CD4-positive, alpha-beta T cell treated with Interleukin-17A for 1 hour (primary cell): Measurements from ENCODE around the gene NUDCD3.
"Not testable (repeated sequence)": the region's sequence is repeated elsewhere in the genome, so short reads cannot be mapped to it uniquely, and the experiment has no call there.

ENCODE experiments used
- DNase-seq: peaks from one replicate; pipeline ENCODE4 v3.0.0-alpha.2; 2020

Gene NUDCD3

DNA sequence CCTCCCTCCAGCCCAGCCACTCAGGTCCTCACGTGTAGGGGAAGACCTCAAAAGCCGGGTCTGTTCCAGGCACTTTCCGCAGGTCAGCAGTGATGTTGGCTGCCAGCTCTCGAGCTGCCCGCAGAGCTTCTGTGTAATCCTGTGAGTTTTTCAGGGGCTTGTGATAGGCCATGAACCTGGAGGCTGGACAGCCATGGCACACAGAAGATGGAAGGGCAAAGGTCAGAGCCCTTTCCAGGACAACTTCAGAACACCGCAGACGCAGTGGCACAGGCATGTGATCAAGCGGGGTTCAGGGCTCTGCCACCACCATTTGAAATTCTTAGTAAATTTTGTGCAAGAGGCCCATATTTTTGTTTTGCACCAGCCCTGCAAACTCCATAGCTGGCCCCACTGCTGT, 26.7 kb upstream of the NUDCD3 start:
- no peak for DNase-seq

DNA sequence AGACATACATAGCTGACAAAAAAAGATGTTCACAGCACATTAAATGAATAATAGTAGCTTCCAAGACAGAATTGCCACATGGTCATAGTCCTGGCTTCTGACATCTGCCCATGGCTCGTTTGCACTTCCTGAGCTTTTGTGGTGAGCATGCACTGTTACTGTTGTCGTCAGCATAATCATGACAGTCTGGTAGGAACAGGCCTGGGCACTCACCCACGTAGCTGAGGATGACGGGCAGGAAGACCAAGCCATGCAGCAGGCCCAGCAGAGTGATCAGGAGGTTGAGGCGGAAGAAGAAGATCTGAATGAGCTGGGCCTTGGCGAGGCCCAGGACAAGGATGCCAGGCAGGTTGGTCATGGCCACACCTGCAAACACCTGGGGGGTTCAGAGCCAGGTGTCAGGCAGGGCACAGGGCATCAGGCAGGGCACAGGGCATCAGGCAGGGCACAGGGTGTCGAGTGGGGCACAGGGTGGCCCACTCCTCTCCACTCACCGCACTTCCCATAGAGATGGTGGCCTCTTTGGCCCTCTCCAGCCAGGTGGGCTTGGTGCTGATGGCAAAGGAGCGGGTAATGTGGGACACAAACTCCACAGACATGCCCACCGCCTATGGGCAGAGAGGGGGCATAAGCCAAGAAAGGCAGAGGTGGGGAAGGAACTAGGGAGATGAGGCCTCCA, 25.3 kb upstream of the NUDCD3 start:
- DNase-seq: no peak

DNA sequence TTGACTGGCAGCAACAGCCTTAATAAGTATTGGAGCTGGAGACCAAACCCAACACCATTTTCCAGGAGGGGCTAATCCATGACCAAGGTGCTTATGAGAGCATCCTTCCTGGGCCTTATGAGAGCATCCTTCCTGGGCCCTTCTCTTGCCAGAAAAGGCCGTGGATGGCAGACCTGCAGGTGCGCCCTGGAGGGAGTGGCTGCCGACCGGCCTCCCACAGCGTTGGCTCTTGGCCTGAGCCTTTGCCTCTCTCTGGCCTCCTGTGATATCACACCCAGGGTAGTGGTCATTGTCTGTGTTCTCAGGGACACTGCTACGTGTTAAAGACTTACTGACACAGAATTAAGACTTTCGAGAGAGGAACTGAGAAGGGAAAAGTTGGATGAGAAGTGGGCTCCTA, 22.3 kb upstream of the NUDCD3 start:
- DNase-seq: no peak

DNA sequence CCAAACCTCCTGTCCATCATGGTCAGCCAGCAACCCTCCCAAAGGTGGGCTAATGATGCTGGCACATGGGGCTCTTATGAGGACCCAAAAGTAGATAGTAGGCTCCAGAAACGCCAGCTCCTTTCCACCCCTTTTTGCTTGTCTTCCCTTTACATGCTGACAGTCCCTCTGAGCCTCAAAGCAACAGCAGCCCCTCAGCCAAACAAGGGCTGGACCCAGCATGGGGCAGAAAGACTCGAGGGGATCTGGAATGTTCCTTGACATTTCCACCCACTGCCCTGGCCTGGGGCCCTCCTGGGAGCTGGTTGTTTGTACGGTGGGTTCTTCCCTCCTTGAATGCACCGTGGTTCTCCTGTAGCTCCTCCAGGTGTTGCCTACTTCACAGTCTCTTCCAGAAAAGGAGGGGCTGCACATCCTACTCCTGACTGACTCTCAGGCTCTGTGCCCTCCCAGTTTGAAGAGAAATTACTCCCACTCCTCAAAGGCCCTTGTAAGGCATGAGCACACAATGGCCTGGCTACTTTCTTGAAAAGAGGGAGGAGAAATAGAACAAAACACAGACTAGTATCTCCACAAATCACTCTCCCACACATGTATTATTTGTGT, 21.5 kb upstream of the NUDCD3 start:
- DNase-seq: no peak

DNA sequence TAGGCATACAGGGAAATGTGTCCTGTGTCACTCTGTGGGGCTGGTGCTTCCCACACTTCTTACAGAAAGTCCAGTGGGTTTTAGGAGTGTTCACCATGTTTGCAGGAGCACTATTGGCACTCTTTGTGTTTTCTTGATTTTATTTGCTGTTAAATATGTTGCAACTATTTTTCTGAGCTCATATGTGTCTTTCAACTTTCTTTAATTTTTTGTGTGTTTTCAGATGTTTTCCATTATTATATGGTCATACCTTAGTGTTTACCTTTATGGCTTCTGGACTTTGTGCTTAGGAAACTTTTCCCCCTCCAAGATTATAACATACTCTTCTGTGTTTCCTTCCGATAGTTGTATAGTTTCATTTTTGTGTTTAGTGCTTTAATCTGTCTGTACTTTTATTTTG, 20.8 kb upstream of the NUDCD3 start:
- no peak for DNase-seq

DNA sequence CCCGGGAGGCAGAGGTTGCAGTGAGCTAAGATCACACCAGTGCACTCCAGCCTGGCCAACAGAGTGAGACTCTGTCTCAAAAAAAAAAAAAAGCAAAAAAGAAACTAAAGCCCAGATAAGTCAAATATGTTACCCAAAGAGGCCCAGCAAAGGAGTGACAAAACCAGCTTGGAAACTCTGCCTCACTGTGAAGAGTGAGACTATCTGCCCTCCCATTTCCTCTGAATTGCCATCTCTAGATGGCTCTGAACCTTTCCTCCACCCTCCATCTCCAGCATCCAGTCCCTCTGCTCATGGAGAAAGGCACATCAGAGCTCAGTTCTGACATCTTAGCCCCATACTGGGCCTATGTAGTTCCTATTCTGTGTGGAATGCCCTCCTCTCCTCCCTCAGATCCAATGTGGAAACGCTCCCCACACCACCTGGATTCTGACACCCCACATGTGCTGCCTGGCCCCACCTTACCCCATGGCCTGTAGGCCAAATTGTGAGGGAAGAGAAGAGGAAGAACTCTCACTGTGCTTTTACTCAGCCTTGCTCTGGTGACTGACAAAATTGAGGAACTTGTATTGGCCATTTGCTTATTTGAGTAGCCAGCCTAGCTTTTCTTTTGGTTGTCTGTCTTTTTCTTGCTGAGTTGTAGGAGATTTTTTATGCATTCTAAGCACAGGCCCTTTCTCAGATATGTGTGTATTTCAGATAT, 18.0 kb upstream of the NUDCD3 start:
- no peak for DNase-seq

DNA sequence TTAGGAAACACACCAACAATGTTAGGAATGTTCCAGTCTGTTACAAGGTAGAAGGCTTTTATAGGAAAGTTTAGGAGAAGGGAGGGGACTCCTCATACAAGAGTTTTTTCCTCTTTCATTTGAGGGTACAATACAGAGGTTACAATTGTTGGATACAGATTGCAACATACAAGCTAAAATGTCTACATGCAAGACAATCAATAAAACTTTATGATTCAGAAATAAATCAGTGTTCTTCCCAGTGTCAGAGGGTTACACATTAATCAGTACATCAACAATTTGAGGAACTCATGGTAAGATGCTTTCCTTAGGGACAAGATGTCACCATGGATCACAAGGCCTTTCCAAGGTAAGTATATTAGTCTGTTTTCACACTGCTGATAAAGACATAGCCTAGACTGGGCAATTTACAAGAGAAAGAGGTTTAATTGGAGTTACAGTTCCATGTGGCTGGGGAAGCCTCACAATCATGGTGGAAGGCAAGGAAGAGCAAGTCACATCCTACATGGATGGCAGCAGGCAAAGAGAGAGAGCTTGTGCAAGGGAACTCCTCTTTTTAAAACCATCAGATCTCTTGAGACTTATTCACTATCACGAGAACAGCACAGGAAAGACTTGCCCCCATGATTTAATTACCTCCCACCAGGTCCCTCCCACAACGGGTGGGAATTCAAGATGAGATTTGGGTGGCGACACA, 16.3 kb upstream of the NUDCD3 start:
- DNase-seq: not testable (repeated sequence)

DNA sequence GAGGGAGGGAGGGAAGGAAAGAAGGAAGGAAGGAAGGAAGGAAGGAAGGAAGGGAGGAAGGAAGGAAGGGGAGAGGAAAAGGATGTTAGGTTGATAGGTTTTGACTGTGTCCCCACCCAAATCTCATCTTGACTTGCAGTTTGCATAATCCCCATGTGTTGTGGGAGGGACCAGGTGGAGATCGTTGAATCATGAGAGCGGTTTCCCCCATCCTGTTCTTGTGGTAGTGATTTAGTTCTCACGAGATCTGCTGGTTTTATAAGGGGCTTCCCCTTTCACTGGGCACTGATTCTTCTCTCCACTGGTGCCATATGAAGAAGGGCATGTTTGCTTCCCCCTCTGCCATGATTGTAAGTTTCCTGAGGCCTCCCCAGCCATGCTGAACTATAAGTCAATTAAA, 15.1 kb upstream of the NUDCD3 start:
- no peak for DNase-seq

DNA sequence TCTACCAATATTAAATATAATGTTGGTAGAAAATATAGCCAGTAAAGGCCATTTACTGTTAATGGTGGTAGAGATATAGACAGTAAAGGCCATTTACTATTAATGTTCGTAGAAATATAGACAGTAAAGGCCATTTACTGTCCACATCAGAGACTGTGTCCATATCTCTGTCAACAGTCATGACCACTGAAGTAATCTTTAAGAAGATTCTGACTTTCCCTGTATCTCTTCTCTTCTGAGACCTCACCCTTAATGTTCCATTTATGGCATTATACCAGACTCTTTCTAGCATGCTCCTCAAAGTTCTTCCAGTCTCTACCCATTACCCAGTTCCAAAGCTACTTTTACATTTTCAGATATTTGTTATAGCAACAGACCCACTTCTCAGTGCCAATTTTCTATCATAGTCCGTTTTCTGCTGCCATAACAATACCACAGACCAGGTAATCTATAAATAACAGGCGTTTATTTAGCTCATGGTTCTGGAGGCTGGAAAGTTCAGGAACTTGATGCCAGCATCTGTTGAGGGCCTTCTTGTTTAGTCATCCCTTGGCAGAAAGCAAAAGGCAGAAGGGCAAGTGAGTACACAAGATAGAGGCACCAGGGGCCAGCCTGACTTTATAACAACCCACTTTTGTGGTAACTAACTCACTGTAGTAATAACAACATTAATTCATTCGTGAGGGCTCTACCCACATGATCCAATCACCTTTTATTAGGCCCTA, 7.9 kb upstream of the NUDCD3 start:
- no peak for DNase-seq

DNA sequence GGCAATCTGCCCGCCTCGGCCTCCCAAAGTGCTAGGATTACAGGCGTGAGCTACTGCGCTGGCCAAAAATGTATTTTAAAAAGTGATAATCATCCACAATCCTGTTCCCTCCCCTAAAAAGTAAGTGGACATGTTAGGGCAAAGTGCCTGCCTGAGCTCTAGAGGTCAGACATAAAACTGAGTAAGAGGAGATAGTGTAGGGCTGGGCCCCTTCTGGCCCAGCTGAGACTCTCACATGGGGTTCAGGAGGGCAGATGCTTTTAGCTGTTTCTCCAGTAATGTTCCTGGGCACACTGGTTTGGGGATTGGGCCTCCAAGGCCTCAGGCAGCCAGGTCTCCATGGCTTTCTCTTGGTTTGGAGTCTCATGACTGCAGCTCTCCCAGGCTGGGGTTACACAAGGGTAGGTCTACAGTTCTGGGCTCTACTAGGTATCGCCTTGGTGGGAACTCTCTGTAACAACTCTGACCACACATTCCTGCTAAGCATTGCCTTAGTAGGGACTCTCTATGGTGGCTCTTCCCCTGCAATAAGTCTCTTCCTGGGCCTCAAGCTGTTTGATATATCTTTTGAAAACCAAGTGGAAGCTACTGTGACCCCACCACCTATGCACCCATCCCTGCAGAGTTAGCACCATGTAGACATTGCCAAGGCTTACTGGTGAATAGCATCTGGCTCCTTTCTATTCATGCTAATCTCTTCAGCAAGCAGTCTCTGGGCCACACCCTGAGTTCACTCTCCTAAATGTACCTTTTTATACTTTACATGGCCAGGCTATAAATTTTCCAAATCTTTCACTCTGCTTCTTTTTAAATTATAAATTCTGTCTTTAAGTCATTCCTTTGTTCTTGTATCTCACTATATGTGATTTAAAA, 6.9 kb upstream of the NUDCD3 start:
- DNase-seq: no peak

DNA sequence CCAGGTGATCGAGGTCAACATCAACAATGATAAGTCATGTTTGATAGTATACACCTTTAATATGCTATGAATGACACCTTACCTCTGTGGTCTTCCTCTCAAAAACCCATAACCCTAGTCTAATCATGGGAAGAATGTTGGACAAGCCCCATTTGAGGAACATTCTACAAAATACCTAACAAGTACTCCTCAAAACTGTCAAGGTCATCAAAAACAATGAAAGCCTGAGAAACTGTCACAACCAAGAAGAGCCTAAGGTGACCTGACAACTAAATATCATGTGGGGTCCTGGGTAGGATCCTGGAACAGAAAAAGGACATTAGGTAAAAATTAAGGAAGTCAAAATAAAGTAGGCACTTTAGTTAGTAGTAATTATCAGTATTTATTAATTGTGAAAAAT, 5.9 kb upstream of the NUDCD3 start:
- no peak for DNase-seq

DNA sequence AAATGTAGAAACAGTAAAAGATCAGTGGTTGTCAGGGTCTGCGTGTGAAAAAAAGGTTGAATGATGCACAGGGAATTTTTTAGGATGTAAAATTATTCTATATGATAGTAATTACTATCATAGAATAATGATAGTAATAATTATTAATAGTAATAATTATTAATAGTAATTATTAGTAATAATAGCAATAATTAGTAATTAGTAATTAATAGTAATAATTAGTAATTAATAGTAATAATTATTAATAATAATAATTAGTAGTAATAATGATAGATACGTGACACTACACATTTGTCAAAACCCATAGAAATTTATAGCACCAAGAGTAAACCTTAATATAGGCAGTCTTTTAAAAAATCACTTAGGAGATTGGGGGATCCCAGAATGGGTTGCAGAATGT, 4.5 kb upstream of the NUDCD3 start:
- DNase-seq: no peak

DNA sequence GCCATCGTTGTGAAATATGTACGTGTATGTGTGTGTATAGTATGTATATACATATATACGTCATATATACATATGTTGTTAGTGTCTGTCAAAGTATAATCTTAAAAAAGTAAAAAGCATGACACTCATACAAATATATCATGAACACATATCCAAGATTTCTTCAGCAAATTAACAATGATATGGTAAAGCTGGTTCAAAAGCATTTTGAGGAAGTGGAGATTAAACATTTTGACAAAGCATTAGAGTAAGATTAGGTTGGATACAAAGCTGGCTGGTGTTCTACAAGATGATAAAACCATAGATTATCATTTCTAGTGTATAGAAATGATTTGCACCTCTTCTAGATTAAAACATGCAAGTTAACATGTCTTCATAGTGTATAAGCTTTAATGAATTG, 771 bp upstream of the NUDCD3 start:
- no peak for DNase-seq

DNA sequence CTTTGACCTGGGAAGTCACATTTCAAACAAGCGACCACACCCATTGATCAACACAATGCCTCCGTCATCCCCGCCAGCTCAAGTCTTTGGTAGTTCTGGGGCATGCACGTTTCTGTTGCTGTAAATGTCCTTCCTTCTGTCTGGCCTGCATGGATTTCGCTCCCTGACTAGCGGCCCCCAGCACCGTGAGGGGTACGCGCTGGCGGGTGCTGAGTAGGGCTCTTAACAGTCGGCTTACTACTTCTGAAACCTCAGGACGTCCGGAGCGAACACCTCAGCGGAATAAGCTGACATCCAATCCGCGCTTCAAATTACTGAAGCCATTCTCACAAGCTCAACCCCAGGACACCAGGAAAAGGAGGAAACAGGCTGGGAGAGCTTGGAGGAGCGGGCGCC, 505 bp downstream of the NUDCD3 start:
- peak; percentile 55 for DNase-seq

DNA sequence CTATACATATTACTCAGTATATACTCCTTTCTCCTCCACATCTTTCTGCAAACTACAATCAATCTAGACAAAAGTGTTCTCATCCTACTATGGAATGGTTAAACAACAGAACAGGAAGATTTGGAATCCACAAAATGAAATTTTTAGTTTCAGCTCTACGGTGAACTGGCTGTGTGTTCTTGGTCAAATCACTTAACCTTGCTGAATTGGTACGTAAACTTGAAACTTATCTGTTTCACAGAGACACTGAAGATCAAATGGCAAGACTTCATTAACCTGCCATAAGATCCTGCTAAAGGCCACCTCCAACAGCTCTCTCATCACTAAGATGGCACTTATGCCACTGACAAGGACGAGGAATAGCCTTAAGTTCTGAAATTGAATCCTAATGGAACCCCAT, 1.5 kb downstream of the NUDCD3 start:
- DNase-seq: no peak

DNA sequence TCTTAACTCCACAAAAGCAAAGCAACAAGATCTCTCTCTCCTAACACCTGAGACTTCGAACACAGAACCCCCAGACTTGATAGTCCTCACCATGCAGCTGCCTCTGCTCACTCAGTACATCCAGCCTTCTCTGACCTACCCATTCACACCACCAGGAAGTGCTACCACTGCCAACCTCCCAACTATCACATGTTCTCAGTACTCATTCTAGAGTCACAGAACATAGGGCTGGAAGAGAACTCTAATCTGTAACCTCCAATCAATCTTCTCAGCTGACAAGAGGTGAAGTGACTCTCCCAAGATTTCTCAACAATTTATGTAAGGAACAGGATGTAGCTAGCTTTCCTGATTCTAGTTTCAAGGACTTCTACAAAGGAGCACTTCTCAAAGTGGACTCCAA, 3.8 kb downstream of the NUDCD3 start:
- DNase-seq: no peak

DNA sequence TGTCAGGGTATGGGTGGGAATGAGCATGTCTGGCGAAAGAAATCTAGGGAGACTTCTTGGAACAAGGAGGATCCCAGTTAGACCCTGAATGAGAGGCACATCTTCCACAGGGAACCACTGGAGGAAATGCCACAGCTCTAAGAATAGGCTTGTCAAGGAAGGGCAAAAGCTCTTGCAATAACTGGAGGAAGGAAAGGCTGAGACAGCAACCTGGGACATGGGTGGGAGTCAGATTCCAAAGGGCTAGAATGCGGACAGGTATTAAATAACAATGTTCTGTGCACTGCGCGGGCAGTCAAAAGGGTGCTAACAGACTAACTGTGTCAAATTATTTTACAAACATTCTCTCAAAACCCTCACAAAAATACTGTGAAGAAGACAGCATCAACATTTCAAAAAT, 4.5 kb downstream of the NUDCD3 start:
- no peak for DNase-seq

DNA sequence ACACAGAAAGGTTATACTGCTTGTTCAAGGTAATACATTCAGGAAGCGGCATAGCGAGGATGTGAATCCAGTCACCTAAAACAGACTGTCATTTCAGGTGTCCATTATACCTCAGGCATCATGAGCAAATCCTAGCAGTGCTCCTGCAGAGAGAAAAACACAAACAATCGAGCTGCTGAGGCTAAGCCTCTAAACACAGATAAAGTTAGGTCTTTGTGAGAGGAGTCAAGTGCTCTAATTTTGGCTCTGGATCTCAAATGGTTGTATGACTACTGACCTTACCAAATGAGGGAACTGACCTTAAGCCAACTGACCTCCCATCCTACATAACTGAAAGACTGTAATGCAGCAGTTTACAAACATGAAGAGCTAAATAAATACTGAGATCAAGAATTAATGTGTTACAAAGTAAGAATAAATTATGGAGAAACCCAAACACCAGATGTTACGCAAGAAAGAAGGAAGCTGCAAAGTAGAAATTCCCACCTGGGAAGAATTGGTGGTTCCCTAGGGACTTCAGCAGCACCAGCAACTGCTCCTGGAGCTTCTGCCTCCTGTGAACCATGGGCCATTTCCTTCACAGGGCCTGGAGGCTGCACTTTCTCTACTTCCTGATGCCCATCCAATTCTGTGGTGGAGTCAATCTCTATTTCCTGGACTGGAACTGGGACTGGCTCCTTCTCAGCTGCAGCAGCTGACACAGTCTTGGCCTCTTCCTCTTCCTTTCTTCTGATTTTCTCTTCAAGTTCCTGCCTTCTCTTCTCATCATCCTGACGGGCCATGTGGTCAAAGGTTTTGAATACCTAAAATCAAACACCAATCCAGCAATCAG, 5.8 kb downstream of the NUDCD3 start:
- DNase-seq: no peak

DNA sequence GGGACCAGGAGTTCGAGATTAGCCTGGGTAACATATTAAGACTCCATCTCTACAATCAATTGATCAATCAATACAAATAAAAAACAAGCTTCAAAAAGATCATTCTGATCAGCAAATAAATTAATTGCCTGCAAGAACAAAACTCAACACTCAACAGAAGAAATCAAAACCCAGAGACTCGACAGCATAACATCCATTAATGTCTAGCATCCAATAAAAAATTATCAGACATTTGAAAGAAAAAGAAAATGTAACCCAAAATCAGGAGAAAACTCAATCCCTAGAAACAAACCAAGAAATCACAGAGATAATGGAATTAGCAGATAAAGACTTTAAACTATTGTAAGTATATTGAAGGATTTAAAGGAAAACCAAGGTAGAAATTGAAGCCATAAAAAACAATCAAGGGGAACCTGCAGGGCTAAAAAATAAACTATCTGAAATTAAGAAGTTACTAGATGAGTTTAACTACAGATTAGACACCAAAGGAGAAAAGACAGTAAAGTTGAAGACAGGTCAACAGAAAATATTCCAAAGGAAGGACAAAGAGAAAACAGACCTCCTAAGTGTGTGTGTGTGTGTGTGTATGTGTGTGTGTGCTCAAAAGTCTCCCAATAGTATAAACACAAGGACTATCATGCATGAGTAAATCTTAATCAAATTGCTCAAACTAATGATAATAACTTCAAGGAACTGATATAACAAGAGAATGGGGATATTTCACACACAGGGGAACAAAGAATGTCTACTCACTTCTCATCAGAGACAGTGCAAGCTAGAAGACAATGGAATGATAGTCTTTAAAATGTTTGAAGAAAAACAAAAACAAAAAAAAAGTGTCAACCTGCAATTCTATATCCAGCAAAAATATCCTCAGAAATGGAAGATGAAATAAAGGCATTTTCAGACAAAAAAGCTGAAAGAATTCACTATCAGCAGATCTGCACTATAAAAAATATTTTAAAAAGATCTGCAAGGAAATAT, 7.7 kb downstream of the NUDCD3 start:
- no peak for DNase-seq

DNA sequence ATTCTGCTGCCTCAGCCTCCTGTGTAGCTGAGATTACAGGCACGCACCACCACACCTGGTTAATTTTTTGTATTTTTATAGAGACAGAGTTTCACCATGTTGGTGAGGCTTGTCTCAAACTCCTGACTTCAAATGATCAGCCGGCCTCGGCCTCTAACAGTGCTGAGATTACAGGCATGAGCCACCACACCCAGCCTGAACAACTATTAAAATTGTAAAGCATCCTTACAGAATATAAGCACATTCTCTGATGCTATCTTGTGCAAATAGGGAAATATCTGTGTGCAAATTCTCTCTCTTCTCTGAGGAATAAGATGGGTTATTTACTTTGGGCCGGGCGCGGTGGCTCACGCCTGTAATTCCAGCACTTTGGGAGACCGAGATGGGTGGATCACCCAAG, 12.5 kb downstream of the NUDCD3 start:
- DNase-seq: no peak
